ENCODE results near the gene ADGRB2.

DNA sequence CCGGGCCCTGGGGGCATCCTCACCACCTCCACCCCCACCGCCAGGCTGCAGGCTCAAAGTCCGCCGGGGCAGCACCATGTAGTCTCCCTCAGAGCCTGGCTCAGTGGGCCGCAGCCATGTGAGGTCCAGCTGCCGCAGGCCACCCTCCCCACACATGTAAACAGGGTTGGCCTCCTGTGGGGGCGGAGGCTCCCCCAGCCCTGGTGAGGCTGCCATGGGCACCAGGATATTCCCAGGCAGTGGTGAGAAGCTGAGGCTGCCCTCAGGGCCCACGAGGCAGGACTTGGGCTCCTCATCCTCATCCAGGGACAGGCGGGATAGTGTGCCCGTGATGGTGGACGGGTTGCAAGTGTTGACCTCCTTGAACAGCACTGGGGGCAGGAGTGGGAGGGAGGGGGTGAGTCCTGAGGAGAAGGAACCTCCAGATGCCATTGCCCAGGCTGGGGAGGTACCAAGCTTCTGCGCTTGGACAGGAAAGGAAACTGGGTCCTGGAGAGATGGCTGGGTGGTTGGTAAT lies 33.0 kb downstream of the ADGRB2 start:
- TF ChIP-seq, protein P1, sequence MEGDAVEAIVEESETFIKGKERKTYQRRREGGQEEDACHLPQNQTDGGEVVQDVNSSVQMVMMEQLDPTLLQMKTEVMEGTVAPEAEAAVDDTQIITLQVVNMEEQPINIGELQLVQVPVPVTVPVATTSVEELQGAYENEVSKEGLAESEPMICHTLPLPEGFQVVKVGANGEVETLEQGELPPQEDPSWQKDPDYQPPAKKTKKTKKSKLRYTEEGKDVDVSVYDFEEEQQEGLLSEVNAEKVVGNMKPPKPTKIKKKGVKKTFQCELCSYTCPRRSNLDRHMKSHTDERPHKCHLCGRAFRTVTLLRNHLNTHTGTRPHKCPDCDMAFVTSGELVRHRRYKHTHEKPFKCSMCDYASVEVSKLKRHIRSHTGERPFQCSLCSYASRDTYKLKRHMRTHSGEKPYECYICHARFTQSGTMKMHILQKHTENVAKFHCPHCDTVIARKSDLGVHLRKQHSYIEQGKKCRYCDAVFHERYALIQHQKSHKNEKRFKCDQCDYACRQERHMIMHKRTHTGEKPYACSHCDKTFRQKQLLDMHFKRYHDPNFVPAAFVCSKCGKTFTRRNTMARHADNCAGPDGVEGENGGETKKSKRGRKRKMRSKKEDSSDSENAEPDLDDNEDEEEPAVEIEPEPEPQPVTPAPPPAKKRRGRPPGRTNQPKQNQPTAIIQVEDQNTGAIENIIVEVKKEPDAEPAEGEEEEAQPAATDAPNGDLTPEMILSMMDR (IDR thresholded peaks at IDR 0.05): no peak
- TF ChIP-seq REST (IDR thresholded peaks at IDR 0.05; ENCODE audit: insufficient read depth in 1 of 2, low read depth in 2 of 2, low read length in 1 of 2): no peak
- TF ChIP-seq TCF7L2 (IDR thresholded peaks at IDR 0.05; ENCODE audit: low read depth, low read length): no peak
- TF ChIP-seq POLR2AphosphoS5 (IDR thresholded peaks at IDR 0.05; ENCODE audit: low read depth, low read length): no peak
- no peak for TF ChIP-seq SIN3A (IDR thresholded peaks at IDR 0.05; ENCODE audit: borderline replicate concordance, insufficient read depth, low read depth, low read length)
